Progenitor cell of endocrine pancreas (in vitro differentiated cells): ENCODE data around the gene ARMCX5. TPM values are rescaled to one million over a fixed set of nuclear protein-coding genes. Genes with fewer than 3 reads are reported as not detected.

ENCODE experiments used
- DNase-seq: peaks from one replicate; pipeline ENCODE4 v3.0.0; 2021; ENCODE audit warnings: low spot score; ENCODE audit not compliant: unreplicated experiment
- H3K27ac Mint-ChIP-seq: 2 replicates; pipeline ENCODE4 v1.8.0; 2021; ENCODE audit warnings: mild to moderate bottlenecking, moderate library complexity, mixed read lengths
- H3K27me3 Mint-ChIP-seq: 2 replicates; pipeline ENCODE4 v1.8.0; 2021; ENCODE audit warnings: mixed read lengths
- H3K36me3 Mint-ChIP-seq: 2 replicates; pipeline ENCODE4 v1.8.0; 2022; ENCODE audit warnings: mixed read lengths; ENCODE audit not compliant: insufficient read depth
- H3K4me1 Mint-ChIP-seq: 2 replicates; pipeline ENCODE4 v1.8.0; 2021; ENCODE audit warnings: low read depth, mixed read lengths
- H3K4me3 Mint-ChIP-seq: 2 replicates; pipeline ENCODE4 v1.8.0; 2021; ENCODE audit warnings: low read depth, mild to moderate bottlenecking, moderate library complexity, mixed read lengths
- H3K9me3 Mint-ChIP-seq: 2 replicates; pipeline ENCODE4 v1.8.0; 2021; ENCODE audit warnings: low read depth, mixed read lengths
- CTCF ChIP-seq: fragments of 200-600 bp; sonication (generic); IDR thresholded peaks from one replicate; pipeline ENCODE4 v1.5.0; 2021; ENCODE audit warnings: antibody characterized with exemption, mild to moderate bottlenecking; ENCODE audit not compliant: unreplicated experiment
- total RNA-seq: library from RNA; stranded (reverse); gene quantifications from 2 replicates; pipeline ENCODE4 v1.2.1, GENCODE V29; 2021

The ARMCX5 gene
- total RNA-seq, 1 donor from 2014 or later = 13.2 TPM

GRCh38 chrX:102627640-102628039 lies 28.3 kb downstream of the ARMCX5 start:
- H3K27ac Mint-ChIP-seq = no peak overlapping the region
- no peak for TF ChIP-seq CTCF
- H3K4me1 Mint-ChIP-seq = no peaks in the 10 kb centered on the region
- H3K9me3 Mint-ChIP-seq = peaks cover 32% of the 10 kb centered on the region
- H3K36me3 Mint-ChIP-seq = peaks cover 23% of the 10 kb centered on the region
- no peak overlapping the region for H3K4me3 Mint-ChIP-seq
- no peaks in the 10 kb centered on the region for H3K27me3 Mint-ChIP-seq
- DNase-seq = no peak

GRCh38 chrX:102637561-102637960 lies 38.2 kb downstream of the ARMCX5 start:
- H3K27ac Mint-ChIP-seq = no peak overlapping the region
- H3K4me1 Mint-ChIP-seq = no peaks in the 10 kb centered on the region
- H3K9me3 Mint-ChIP-seq = peaks cover 47% of the 10 kb centered on the region
- no peaks in the 10 kb centered on the region for H3K27me3 Mint-ChIP-seq
- no peak for DNase-seq
- TF ChIP-seq CTCF = no peak
- no peak overlapping the region for H3K4me3 Mint-ChIP-seq
- peaks cover 32% of the 10 kb centered on the region for H3K36me3 Mint-ChIP-seq

- Mint-ChIP-seq H3K4me1 (no peaks in the 10 kb centered on the region), H3K4me3 (peak overlapping the region; percentile 80), H3K27ac (no peak overlapping the region), H3K36me3 (peaks cover 5% of the 10 kb centered on the region), H3K27me3 (peaks cover 3% of the 10 kb centered on the region), H3K9me3 (peaks cover 20% of the 10 kb centered on the region)
- TF ChIP-seq CTCF = no peak
- no peak for DNase-seq
Measured at GRCh38 chrX:102650903-102651241, 51.6 kb downstream of the ARMCX5 start.

GRCh38 chrX:102651242-102652011 lies 52.1 kb downstream of the ARMCX5 start, which contains the start of gene GPRASP1:
TSS of gene GPRASP1 (plus strand) at chrX:102651483. CDS start at chrX:102653914, 2,431 bp downstream.
- TF ChIP-seq CTCF = no peak
- Mint-ChIP-seq H3K36me3 (peaks cover 6% of the 10 kb centered on the region), H3K27me3 (peaks cover 3% of the 10 kb centered on the region), H3K9me3 (peaks cover 20% of the 10 kb centered on the region), H3K4me1 (no peaks in the 10 kb centered on the region), H3K27ac (peak within 1 kb of the TSS; percentile 27), H3K4me3 (peak within 1 kb of the TSS; percentile 80)
- DNase-seq = peak; percentile 21

- H3K36me3 Mint-ChIP-seq = peaks cover 3% of the 10 kb centered on the region
- H3K4me1 Mint-ChIP-seq = no peaks in the 10 kb centered on the region
- peak; percentile 56 for TF ChIP-seq CTCF
- peaks cover 15% of the 10 kb centered on the region for H3K9me3 Mint-ChIP-seq
- peak overlapping the region; percentile 15 for H3K27ac Mint-ChIP-seq
- H3K27me3 Mint-ChIP-seq = peaks cover 3% of the 10 kb centered on the region
- H3K4me3 Mint-ChIP-seq = peak overlapping the region; percentile 65
- DNase-seq = no peak
Measured at GRCh38 chrX:102652031-102652688, 52.8 kb downstream of the ARMCX5 start.

Other genes starting within 250 kb of the ARMCX5 start
- 0.74 and 2.9 TPM in 2 replicates for gene NXF2B, start 159.5 kb upstream of the ARMCX5 start, total RNA-seq
- gene TCP11X2, start 127.7 kb upstream of the ARMCX5 start, total RNA-seq = 4.7 and 5.3 TPM in 2 replicates
- gene TMSB15A, start 82.8 kb upstream of the ARMCX5 start, total RNA-seq = 113 and 124 TPM in 2 replicates
- 4.1 and 5.7 TPM in 2 replicates for gene GPRASP1, start 52.0 kb downstream of the ARMCX5 start, total RNA-seq
- gene GPRASP2, start 112.9 kb downstream of the ARMCX5 start, total RNA-seq = 10.0 and 11.4 TPM in 2 replicates
- 8.1 and 8.9 TPM in 2 replicates for gene GPRASP3, start 121.2 kb downstream of the ARMCX5 start, total RNA-seq